Epithelial cell of esophagus (primary cell): ENCODE measurements around the gene TLE3.
A peak's percentile ranks its signal among the peaks of the same experiment; 100 is the strongest.

Experiments used
- DNase-seq: peaks from one replicate; pipeline ENCODE4 v3.0.0; 2010; ENCODE audit warnings: low read depth
- H3K4me3 ChIP-seq: 2 replicates; pipeline ENCODE4 v1.5.1; 2011; ENCODE audit warnings: mild to moderate bottlenecking, low read length, control low read depth
- TF ChIP-seq, protein P1 (sequence below): IDR thresholded peaks from 2 replicates; pipeline ENCODE4 v1.5.1; 2011; ENCODE audit warnings: low read depth, mild to moderate bottlenecking, low read length, control low read depth, inconsistent platforms; ENCODE audit not compliant: insufficient read depth; ENCODE audit errors: missing control alignments

The TLE3 gene

GRCh38 chr15:70023769-70024491 lies 73.8 kb downstream of the TLE3 start:
- TF ChIP-seq, protein P1, sequence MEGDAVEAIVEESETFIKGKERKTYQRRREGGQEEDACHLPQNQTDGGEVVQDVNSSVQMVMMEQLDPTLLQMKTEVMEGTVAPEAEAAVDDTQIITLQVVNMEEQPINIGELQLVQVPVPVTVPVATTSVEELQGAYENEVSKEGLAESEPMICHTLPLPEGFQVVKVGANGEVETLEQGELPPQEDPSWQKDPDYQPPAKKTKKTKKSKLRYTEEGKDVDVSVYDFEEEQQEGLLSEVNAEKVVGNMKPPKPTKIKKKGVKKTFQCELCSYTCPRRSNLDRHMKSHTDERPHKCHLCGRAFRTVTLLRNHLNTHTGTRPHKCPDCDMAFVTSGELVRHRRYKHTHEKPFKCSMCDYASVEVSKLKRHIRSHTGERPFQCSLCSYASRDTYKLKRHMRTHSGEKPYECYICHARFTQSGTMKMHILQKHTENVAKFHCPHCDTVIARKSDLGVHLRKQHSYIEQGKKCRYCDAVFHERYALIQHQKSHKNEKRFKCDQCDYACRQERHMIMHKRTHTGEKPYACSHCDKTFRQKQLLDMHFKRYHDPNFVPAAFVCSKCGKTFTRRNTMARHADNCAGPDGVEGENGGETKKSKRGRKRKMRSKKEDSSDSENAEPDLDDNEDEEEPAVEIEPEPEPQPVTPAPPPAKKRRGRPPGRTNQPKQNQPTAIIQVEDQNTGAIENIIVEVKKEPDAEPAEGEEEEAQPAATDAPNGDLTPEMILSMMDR = no peak
- H3K4me3 ChIP-seq = no peak overlapping the region
- peak; percentile 64 for DNase-seq

DNA sequence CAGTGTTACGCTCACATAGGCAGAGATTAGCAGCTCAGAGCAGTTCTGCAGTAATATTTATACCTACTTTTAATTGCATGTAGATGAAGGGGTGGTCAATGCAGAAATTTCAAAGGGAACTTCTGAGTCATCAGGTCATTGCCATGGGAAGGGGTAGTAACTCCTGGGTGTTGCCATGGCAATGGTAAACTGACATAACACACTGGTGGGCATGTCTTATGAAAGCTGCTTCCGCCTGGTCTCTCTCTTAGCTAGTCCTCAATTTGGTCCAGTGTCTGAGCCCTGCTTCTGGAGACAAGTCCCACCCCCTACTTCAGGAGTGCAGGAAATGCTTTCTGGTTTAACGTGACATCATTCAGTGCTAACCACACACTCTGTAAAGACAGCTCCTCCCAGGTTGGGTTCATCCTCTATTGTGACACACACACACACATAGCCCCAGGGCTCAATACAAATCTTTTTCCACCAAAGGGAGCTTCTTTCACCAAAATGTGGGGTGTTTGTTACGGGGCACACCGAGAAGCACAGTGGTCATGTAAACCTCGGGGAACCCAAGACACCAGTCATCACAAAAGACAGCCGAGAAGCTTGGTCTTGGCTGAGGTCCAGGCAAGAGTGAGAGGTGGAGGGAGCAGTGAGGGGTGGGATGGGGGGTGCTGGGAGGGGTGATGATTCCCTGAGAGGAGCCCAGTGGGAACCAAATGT lies 74.5 kb downstream of the TLE3 start:
- H3K4me3 ChIP-seq = no peak overlapping the region
- DNase-seq = peak; percentile 91
- TF ChIP-seq, protein P1 = no peak

DNA sequence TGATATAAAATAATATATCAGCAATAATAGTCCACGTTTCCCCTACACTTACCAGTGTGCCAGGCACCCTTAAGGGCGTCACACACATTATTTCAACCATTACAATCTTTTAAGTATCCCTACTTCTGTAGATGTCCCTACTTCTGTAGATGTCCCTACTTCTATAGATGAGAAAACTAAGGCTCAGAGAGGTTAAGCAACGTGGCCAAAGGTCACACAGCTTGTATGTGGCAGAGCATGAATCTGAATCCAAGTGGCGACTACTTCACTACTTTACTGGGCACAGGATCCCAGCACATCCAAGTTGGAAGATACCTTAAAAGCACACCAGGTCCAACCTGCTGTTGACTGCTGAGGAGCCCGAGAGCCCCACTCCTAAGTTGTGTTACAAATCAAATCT lies 77.5 kb downstream of the TLE3 start:
- no peak for DNase-seq
- TF ChIP-seq, protein P1 = no peak
- no peak overlapping the region for H3K4me3 ChIP-seq

GRCh38 chr15:70018646-70019600 lies 78.8 kb downstream of the TLE3 start:
- H3K4me3 ChIP-seq = no peak overlapping the region
- TF ChIP-seq, protein P1 = no peak

GRCh38 chr15:70017801-70018200 lies 79.9 kb downstream of the TLE3 start:
- DNase-seq = no peak
- TF ChIP-seq, protein P1 = no peak
- no peak overlapping the region for H3K4me3 ChIP-seq

More at GRCh38 chr15:70018646-70019600, 78.8 kb downstream of the TLE3 start:
- DNase-seq = no peak

DNA sequence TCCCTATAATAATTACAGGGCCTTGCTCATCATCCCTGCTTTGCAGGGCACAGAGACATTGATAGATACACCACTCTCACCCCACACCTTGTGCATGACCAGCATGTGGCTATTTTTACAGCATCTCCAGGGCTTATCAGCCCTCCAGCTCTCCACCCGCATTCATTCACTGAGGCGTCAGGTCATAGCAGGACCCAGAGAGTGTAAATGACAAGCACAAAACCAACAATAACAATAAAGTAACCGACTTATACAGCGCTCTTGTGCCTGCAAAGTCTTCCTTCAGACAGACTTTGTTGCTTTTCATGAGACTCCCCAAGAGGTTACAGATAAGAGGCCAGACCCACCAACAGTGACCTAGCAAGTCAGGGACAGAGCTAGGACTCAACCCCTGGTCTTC lies 80.7 kb downstream of the TLE3 start:
- DNase-seq = no peak
- TF ChIP-seq, protein P1 = no peak
- H3K4me3 ChIP-seq = no peak overlapping the region
